OCI-LY7 (cell line): ENCODE measurements around the gene ANKRD13D.

Source experiments
- EZH2phosphoT487 ChIP-seq: fragments of 200-600 bp; sonication (generic); IDR thresholded peaks from 2 replicates; pipeline ENCODE4 v1.6.1; 2018; ENCODE audit warnings: low read depth, borderline replicate concordance, mild to moderate bottlenecking, mixed run types, antibody characterized with exemption, low read length, moderate library complexity, mixed read lengths
- TF ChIP-seq, protein P1 (sequence below): fragments of 200-600 bp; sonication (generic); conservative IDR thresholded peaks from 2 replicates; pipeline ENCODE4 v1.5.1; 2014; ENCODE audit warnings: mild to moderate bottlenecking, antibody characterized with exemption, low read length, moderate library complexity, mixed read lengths

- TF ChIP-seq, protein P1, sequence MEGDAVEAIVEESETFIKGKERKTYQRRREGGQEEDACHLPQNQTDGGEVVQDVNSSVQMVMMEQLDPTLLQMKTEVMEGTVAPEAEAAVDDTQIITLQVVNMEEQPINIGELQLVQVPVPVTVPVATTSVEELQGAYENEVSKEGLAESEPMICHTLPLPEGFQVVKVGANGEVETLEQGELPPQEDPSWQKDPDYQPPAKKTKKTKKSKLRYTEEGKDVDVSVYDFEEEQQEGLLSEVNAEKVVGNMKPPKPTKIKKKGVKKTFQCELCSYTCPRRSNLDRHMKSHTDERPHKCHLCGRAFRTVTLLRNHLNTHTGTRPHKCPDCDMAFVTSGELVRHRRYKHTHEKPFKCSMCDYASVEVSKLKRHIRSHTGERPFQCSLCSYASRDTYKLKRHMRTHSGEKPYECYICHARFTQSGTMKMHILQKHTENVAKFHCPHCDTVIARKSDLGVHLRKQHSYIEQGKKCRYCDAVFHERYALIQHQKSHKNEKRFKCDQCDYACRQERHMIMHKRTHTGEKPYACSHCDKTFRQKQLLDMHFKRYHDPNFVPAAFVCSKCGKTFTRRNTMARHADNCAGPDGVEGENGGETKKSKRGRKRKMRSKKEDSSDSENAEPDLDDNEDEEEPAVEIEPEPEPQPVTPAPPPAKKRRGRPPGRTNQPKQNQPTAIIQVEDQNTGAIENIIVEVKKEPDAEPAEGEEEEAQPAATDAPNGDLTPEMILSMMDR, result no peak; the same call in 1 of the 2 replicates
- no peak for TF ChIP-seq EZH2phosphoT487
These were observed 11.7 kb upstream of the ANKRD13D start for GRCh38 chr11:67277231-67277961.
